AG09319 (cell line): ENCODE data around the gene TNFRSF8.
"Not testable (repeated sequence)": the region's sequence is repeated elsewhere in the genome, so short reads cannot be mapped to it uniquely, and the experiment has no call there.

Experiments used
- DNase-seq: peaks from one replicate; pipeline ENCODE4 v3.0.0-alpha.2; 2010; ENCODE audit warnings: low read depth; ENCODE audit errors: extremely low read depth
- CTCF ChIP-seq: IDR thresholded peaks from 2 replicates; pipeline ENCODE4 v1.5.1; 2011; ENCODE audit warnings: low read depth, mild to moderate bottlenecking, inconsistent platforms, low read length, moderate library complexity

Gene TNFRSF8

GRCh38 chr1:12032161-12032621 lies 30.9 kb upstream of the TNFRSF8 start:
- no peak for TF ChIP-seq CTCF
- no peak for DNase-seq

GRCh38 chr1:12033441-12033840 lies 29.7 kb upstream of the TNFRSF8 start:
- not testable (repeated sequence) for DNase-seq

- TF ChIP-seq CTCF = no peak
- no peak for DNase-seq
Observed at GRCh38 chr1:12034381-12034801, 28.7 kb upstream of the TNFRSF8 start.

- no peak for DNase-seq
- TF ChIP-seq CTCF = no peak
Observed at GRCh38 chr1:12035312-12035711, 27.8 kb upstream of the TNFRSF8 start.

GRCh38 chr1:12037486-12038355 lies 25.4 kb upstream of the TNFRSF8 start:
- no peak for TF ChIP-seq CTCF
- DNase-seq = no peak

- DNase-seq = no peak
- no peak for TF ChIP-seq CTCF
Observed at GRCh38 chr1:12038356-12039163, 24.5 kb upstream of the TNFRSF8 start.

- TF ChIP-seq CTCF = no peak
- DNase-seq = no peak
Observed at GRCh38 chr1:12039164-12039525, 24.0 kb upstream of the TNFRSF8 start.

- DNase-seq = not testable (repeated sequence)
Observed at GRCh38 chr1:12039824-12040456, 23.2 kb upstream of the TNFRSF8 start.
